HCT116 (cell line): ENCODE results near the gene CYP1A2. TPM values are rescaled to one million over a fixed set of nuclear protein-coding genes. Genes with fewer than 3 reads are reported as not detected.

ENCODE experiments used
- ATAC-seq: fragments of 200-7000 bp; cut with Tn5 transposase; 2 replicates; pipeline ENCODE4 v1.9.1; 2020; ENCODE audit warnings: mild to moderate bottlenecking, moderate library complexity
- BruUV-seq: library from RNA; stranded (reverse); fragments of 400-500 nt; replicated peaks from 2 replicates; lab custom pipeline; 2021; lab: Mats Ljungman, UMichigan
- CTCF ChIA-PET: fragments of 300-600 bp; sonication (Branson Sonifier 250); formaldehyde crosslinking; loops from one replicate; lab custom pipeline; 2021; ENCODE audit warnings: antibody characterized with exemption; lab: Charles Lee
- POLR2A ChIA-PET: fragments of 300-600, 350-600 bp; sonication (Branson Sonifier 250); formaldehyde crosslinking; loops from one replicate; lab custom pipeline; 2021; ENCODE audit warnings: antibody characterized with exemption; lab: Charles Lee
- RAD21 ChIA-PET, 2 experiments: fragments of 300-600 bp; sonication (Branson Sonifier 250); formaldehyde crosslinking; loops; one replicate each; lab custom pipeline; 2023; ENCODE audit warnings: low total read pairs in 2 of 2; ENCODE audit not compliant: uncharacterized antibody in 2 of 2, unreplicated experiment in 2 of 2, low non-redundant PET in 1 of 2; lab: Charles Lee
- DNase-seq: peaks from one replicate; pipeline ENCODE4 v3.0.0-alpha.2; 2010; ENCODE audit warnings: low read depth, low spot score
- H2AFZ ChIP-seq: fragments of 200-600 bp; shearing (Covaris generic), sonication (generic); 2 replicates; pipeline ENCODE4 v1.6.1; 2017; ENCODE audit warnings: low read depth, mixed run types, mixed read lengths, antibody characterized with exemption, low read length; ENCODE audit not compliant: poor library complexity, severe bottlenecking
- H3K27ac ChIP-seq: 2 replicates; pipeline ENCODE4 v1.5.1; 2012; ENCODE audit warnings: low read depth, low read length
- H3K27me3 ChIP-seq: fragments of 200-600 bp; sonication (generic); 2 replicates; pipeline ENCODE4 v1.6.1; 2016; ENCODE audit warnings: mixed run types, low read length, mixed read lengths; ENCODE audit not compliant: insufficient read depth
- H3K36me3 ChIP-seq, 2 experiments: fragments of 200-500 bp in 1 of 2; fragments of 200-600 bp in 1 of 2; sonication (Bioruptor generic) in 1 of 2; sonication (generic) in 1 of 2; 2 replicates each; pipeline versions ENCODE4 v1.5.1 to v1.6.1; 2014 to 2016; ENCODE audit warnings: low read length in 2 of 2, inconsistent platforms in 1 of 2, mixed read lengths in 1 of 2, mixed run types in 1 of 2; ENCODE audit not compliant: insufficient read depth in 2 of 2, control insufficient read depth in 1 of 2
- H3K4me1 ChIP-seq, 2 experiments: fragments of 200-600 bp in 1 of 2; sonication (generic) in 1 of 2; 2 replicates each; pipeline versions ENCODE4 v1.5.1 to v1.6.1; 2012 to 2017; ENCODE audit warnings: low read length in 2 of 2, inconsistent platforms in 1 of 2, mild to moderate bottlenecking in 1 of 2, mixed read lengths in 1 of 2, mixed run types in 1 of 2, moderate library complexity in 1 of 2; ENCODE audit not compliant: insufficient read depth in 2 of 2, control insufficient read depth in 1 of 2
- H3K4me2 ChIP-seq: fragments of 200-600 bp; sonication (generic); 2 replicates; pipeline ENCODE4 v1.6.1; 2017; ENCODE audit warnings: mixed run types, low read length, mixed read lengths
- H3K4me3 ChIP-seq, 2 experiments: fragments of 200-600 bp in 1 of 2; sonication (generic) in 1 of 2; replicated peaks in 1 of 2; 2 replicates each; pipeline ENCODE4 v1.5.1; 2011 to 2016; ENCODE audit warnings: low read length in 2 of 2, control low read depth in 1 of 2, low read depth in 1 of 2, mild to moderate bottlenecking in 1 of 2, mixed read lengths in 1 of 2, mixed run types in 1 of 2
- H3K79me2 ChIP-seq: fragments of 200-600 bp; sonication (generic); 2 replicates; pipeline ENCODE4 v1.6.1; 2017; ENCODE audit warnings: mild to moderate bottlenecking, mixed run types, low read length, moderate library complexity, mixed read lengths; ENCODE audit not compliant: insufficient read depth
- H3K9ac ChIP-seq: fragments of 200-600 bp; sonication (generic); 2 replicates; pipeline ENCODE4 v1.6.1; 2016; ENCODE audit warnings: low read length, mixed read lengths
- H3K9me2 ChIP-seq: fragments of 200-600 bp; sonication (generic), shearing (Covaris generic); 2 replicates; pipeline ENCODE4 v1.6.1; 2017; ENCODE audit warnings: mixed run types, mild to moderate bottlenecking, moderate library complexity; ENCODE audit not compliant: insufficient read depth
- H3K9me3 ChIP-seq, 2 experiments: fragments of 200-500 bp in 1 of 2; fragments of 200-600 bp in 1 of 2; sonication (Bioruptor generic) in 1 of 2; sonication (generic) in 1 of 2; 2 replicates each; pipeline ENCODE4 v1.6.1; 2014 to 2017; ENCODE audit warnings: low read length in 2 of 2, mixed read lengths in 2 of 2, inconsistent platforms in 1 of 2, low read depth in 1 of 2, mild to moderate bottlenecking in 1 of 2, mixed run types in 1 of 2, moderate library complexity in 1 of 2; ENCODE audit not compliant: control insufficient read depth in 1 of 2, insufficient read depth in 1 of 2
- H4K20me1 ChIP-seq: fragments of 200-600 bp; sonication (generic), shearing (Covaris generic); 2 replicates; pipeline ENCODE4 v1.6.1; 2017; ENCODE audit warnings: mixed run types, mild to moderate bottlenecking, moderate library complexity; ENCODE audit not compliant: insufficient read depth
- ATF3 ChIP-seq: IDR thresholded peaks from 2 replicates; pipeline ENCODE4 v1.6.1; 2012
- CBX3 ChIP-seq: IDR thresholded peaks from 2 replicates; pipeline ENCODE4 v1.6.1; 2012; ENCODE audit warnings: low read depth
- CEBPB ChIP-seq: IDR thresholded peaks from 2 replicates; pipeline ENCODE4 v1.6.1; 2012; ENCODE audit warnings: low read depth
- EGR1 ChIP-seq: IDR thresholded peaks from 2 replicates; pipeline ENCODE4 v1.6.1; 2012; ENCODE audit warnings: low read depth
- EZH2 ChIP-seq: fragments of 200-600 bp; sonication (generic); IDR thresholded peaks from 2 replicates; pipeline ENCODE4 v1.6.1; 2017; ENCODE audit warnings: antibody characterized with exemption, mixed run types
- EZH2phosphoT487 ChIP-seq: fragments of 200-600 bp; IDR thresholded peaks from 2 replicates; pipeline ENCODE4 v1.6.1; 2018; ENCODE audit warnings: antibody characterized with exemption, borderline replicate concordance
- JUND ChIP-seq: IDR thresholded peaks from 2 replicates; pipeline ENCODE4 v1.6.1; 2012
- MAX ChIP-seq: IDR thresholded peaks from 2 replicates; pipeline ENCODE4 v1.6.1; 2012
- POLR2A ChIP-seq: IDR thresholded peaks from 2 replicates; pipeline ENCODE4 v1.7.0; 2011; ENCODE audit warnings: borderline replicate concordance; ENCODE audit not compliant: insufficient read depth, insufficient read length; ENCODE audit errors: extremely low read depth
- POLR2AphosphoS5 ChIP-seq: IDR thresholded peaks from 2 replicates; pipeline ENCODE4 v1.6.1; 2011; ENCODE audit warnings: mild to moderate bottlenecking, low read depth, low read length, moderate library complexity
- RAD21 ChIP-seq: IDR thresholded peaks from 2 replicates; pipeline ENCODE4 v1.6.1; 2012; ENCODE audit warnings: low read depth, mild to moderate bottlenecking
- SIN3A ChIP-seq: IDR thresholded peaks from 2 replicates; pipeline ENCODE4 v1.6.1; 2012; ENCODE audit warnings: low read depth
- SP1 ChIP-seq: IDR thresholded peaks from 2 replicates; pipeline ENCODE4 v1.6.1; 2012; ENCODE audit warnings: low read depth
- SRF ChIP-seq: IDR thresholded peaks from 2 replicates; pipeline ENCODE4 v1.6.1; 2012; ENCODE audit warnings: low read depth
- ZBTB33 ChIP-seq: IDR thresholded peaks from 2 replicates; pipeline ENCODE4 v1.6.1; 2011; ENCODE audit warnings: mild to moderate bottlenecking, low read length, moderate library complexity; ENCODE audit not compliant: insufficient replicate concordance; ENCODE audit errors: extremely low read depth
- ZFX ChIP-seq: fragments of 450-650 bp; IDR thresholded peaks from 2 replicates; pipeline ENCODE4 v1.6.1; 2017
- ZNF274 ChIP-seq: fragments of 200-500 bp; sonication (Bioruptor generic); IDR thresholded peaks from 2 replicates; pipeline ENCODE4 v1.6.1; 2014; ENCODE audit warnings: mild to moderate bottlenecking, low read depth, low read length, inconsistent platforms
- intact Hi-C: fragments of 100-400 bp; cut with micrococcal nuclease; formaldehyde crosslinking; loops from 2 replicates; pipeline ENCODE4 v1.10.0; 2022
- total RNA-seq: library from RNA; stranded (reverse); gene quantifications from one replicate; pipeline ENCODE4 v1.2.1, GENCODE V29; 2021; ENCODE audit not compliant: unreplicated experiment
- TF ChIP-seq, protein P1 (sequence below): IDR thresholded peaks from 2 replicates; pipeline ENCODE4 v1.6.1; 2012; ENCODE audit warnings: low read depth
- TF ChIP-seq, protein P2 (sequence below), 3 experiments: fragments of 200-600 bp in 1 of 3; sonication (generic) in 1 of 3; IDR thresholded peaks in 2 of 3; conservative IDR thresholded peaks in 1 of 3; 2 replicates each; pipeline ENCODE4 v1.5.1; 2012 to 2017; ENCODE audit warnings: low read depth in 2 of 3, low read length in 2 of 3, antibody characterized with exemption in 1 of 3, borderline replicate concordance in 1 of 3, control low read depth in 1 of 3, mild to moderate bottlenecking in 1 of 3, mixed read lengths in 1 of 3, mixed run types in 1 of 3, moderate library complexity in 1 of 3; ENCODE audit not compliant: insufficient read depth in 1 of 3

The CYP1A2 gene
- total RNA-seq, 1 experiment from 2014 or later: not detected

DNA sequence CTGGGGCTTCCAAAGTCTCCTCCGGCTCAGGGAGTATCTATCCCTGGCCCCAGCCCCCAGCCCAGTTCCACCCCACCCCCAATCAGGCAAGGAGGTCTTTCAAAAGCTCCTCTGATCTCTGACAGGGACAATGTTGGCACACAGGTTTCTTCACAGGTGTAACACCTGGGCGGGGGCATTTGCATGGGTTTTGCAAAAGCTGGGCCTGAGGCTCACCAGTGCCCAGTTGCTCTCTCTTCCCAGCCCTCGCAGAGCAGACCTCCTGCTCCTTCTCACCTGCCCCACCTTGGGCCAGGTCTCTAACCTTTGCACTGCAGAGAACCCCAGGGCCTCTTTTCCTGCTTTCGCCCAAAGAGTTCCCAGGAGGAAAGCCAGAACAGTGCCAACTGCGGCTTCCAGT, 24.7 kb downstream of the CYP1A2 start:
- H3K9me3 ChIP-seq: no peaks in the 10 kb centered on the region
- H3K9me2 ChIP-seq: no peaks in the 10 kb centered on the region
- TF ChIP-seq SP1 (no peak), ATF3 (no peak), ZNF274 (no peak), RAD21 (no peak), EZH2 (no peak), MAX (no peak), JUND (no peak), SRF (no peak), CEBPB (no peak), ZFX (no peak), ZBTB33 (no peak), CBX3 (no peak), EZH2phosphoT487 (no peak), SIN3A (no peak), POLR2AphosphoS5 (no peak), EGR1 (no peak), POLR2A (no peak)
- TF ChIP-seq, protein P1, sequence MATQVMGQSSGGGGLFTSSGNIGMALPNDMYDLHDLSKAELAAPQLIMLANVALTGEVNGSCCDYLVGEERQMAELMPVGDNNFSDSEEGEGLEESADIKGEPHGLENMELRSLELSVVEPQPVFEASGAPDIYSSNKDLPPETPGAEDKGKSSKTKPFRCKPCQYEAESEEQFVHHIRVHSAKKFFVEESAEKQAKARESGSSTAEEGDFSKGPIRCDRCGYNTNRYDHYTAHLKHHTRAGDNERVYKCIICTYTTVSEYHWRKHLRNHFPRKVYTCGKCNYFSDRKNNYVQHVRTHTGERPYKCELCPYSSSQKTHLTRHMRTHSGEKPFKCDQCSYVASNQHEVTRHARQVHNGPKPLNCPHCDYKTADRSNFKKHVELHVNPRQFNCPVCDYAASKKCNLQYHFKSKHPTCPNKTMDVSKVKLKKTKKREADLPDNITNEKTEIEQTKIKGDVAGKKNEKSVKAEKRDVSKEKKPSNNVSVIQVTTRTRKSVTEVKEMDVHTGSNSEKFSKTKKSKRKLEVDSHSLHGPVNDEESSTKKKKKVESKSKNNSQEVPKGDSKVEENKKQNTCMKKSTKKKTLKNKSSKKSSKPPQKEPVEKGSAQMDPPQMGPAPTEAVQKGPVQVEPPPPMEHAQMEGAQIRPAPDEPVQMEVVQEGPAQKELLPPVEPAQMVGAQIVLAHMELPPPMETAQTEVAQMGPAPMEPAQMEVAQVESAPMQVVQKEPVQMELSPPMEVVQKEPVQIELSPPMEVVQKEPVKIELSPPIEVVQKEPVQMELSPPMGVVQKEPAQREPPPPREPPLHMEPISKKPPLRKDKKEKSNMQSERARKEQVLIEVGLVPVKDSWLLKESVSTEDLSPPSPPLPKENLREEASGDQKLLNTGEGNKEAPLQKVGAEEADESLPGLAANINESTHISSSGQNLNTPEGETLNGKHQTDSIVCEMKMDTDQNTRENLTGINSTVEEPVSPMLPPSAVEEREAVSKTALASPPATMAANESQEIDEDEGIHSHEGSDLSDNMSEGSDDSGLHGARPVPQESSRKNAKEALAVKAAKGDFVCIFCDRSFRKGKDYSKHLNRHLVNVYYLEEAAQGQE: no peak
- TF ChIP-seq, protein P2, sequence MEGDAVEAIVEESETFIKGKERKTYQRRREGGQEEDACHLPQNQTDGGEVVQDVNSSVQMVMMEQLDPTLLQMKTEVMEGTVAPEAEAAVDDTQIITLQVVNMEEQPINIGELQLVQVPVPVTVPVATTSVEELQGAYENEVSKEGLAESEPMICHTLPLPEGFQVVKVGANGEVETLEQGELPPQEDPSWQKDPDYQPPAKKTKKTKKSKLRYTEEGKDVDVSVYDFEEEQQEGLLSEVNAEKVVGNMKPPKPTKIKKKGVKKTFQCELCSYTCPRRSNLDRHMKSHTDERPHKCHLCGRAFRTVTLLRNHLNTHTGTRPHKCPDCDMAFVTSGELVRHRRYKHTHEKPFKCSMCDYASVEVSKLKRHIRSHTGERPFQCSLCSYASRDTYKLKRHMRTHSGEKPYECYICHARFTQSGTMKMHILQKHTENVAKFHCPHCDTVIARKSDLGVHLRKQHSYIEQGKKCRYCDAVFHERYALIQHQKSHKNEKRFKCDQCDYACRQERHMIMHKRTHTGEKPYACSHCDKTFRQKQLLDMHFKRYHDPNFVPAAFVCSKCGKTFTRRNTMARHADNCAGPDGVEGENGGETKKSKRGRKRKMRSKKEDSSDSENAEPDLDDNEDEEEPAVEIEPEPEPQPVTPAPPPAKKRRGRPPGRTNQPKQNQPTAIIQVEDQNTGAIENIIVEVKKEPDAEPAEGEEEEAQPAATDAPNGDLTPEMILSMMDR (IDR thresholded peaks at IDR 0.05 in 2 of 3, conservative IDR thresholded peaks at IDR 0.05 in 1 of 3; ENCODE audit: borderline replicate concordance in 1 of 3, insufficient read depth in 1 of 3, low read depth in 2 of 3, low read length in 2 of 3): no peak
- DNase-seq: no peak
- H3K27ac ChIP-seq: no peak overlapping the region
- no peaks in the 10 kb centered on the region for H3K27me3 ChIP-seq
- ChIA-PET CTCF (interaction anchor here (1.2 to 6.1 kb wide), 3 partner anchors 11 to 178 kb away, joined by 3 to 258 read pairs (median 88); no protein-coding TSS in a partner anchor), POLR2A (no interaction called here), RAD21 (no interaction called here)
- no peak overlapping the region for H3K4me3 ChIP-seq
- no TSS peak for BruUV-seq
- intact Hi-C loops: no loop called here
- no peak for ATAC-seq
- H2AFZ ChIP-seq: no peak overlapping the region
- no peaks in the 10 kb centered on the region for H3K79me2 ChIP-seq
- H3K4me2 ChIP-seq: no peak overlapping the region
- no peaks in the 10 kb centered on the region for H4K20me1 ChIP-seq
- H3K36me3 ChIP-seq: no peaks in the 10 kb centered on the region
- H3K4me1 ChIP-seq: peaks cover 2 to 16% of the 10 kb centered on the region in 2 experiments; a peak in 3 of 4 replicates
- H3K9ac ChIP-seq: no peak overlapping the region
